PFSK-1 (cell line): ENCODE data around the gene SHH.

ENCODE experiments used
- FOXP2 ChIP-seq: optimal IDR thresholded peaks from 2 replicates; pipeline ENCODE3; 2011; ENCODE audit warnings: borderline replicate concordance, control low read depth, inconsistent platforms; ENCODE audit not compliant: insufficient read depth; ENCODE audit errors: extremely low read length, extremely low read depth
- POLR2AphosphoS5 ChIP-seq: IDR thresholded peaks from 2 replicates; pipeline ENCODE4 v1.6.1; 2012; ENCODE audit warnings: low read depth, mild to moderate bottlenecking, control low read depth, low read length, moderate library complexity
- SIN3A ChIP-seq: IDR thresholded peaks from 2 replicates; pipeline ENCODE4 v1.6.1; 2012; ENCODE audit warnings: mild to moderate bottlenecking, low read length, moderate library complexity, borderline replicate concordance; ENCODE audit not compliant: insufficient read depth
- TAF1 ChIP-seq: IDR thresholded peaks from 2 replicates; pipeline ENCODE4 v1.6.1; 2012; ENCODE audit warnings: low read length, control low read depth, borderline replicate concordance; ENCODE audit not compliant: insufficient read depth
- TF ChIP-seq, protein P1 (sequence below), 2 experiments: IDR thresholded peaks; 2 replicates each; pipeline versions ENCODE4 v1.6.1 to v1.8.0; 2011 to 2012; ENCODE audit warnings: low read depth in 2 of 2, low read length in 2 of 2, control low read depth in 1 of 2, inconsistent platforms in 1 of 2, mild to moderate bottlenecking in 1 of 2, moderate library complexity in 1 of 2; ENCODE audit not compliant: insufficient read depth in 1 of 2

DNA sequence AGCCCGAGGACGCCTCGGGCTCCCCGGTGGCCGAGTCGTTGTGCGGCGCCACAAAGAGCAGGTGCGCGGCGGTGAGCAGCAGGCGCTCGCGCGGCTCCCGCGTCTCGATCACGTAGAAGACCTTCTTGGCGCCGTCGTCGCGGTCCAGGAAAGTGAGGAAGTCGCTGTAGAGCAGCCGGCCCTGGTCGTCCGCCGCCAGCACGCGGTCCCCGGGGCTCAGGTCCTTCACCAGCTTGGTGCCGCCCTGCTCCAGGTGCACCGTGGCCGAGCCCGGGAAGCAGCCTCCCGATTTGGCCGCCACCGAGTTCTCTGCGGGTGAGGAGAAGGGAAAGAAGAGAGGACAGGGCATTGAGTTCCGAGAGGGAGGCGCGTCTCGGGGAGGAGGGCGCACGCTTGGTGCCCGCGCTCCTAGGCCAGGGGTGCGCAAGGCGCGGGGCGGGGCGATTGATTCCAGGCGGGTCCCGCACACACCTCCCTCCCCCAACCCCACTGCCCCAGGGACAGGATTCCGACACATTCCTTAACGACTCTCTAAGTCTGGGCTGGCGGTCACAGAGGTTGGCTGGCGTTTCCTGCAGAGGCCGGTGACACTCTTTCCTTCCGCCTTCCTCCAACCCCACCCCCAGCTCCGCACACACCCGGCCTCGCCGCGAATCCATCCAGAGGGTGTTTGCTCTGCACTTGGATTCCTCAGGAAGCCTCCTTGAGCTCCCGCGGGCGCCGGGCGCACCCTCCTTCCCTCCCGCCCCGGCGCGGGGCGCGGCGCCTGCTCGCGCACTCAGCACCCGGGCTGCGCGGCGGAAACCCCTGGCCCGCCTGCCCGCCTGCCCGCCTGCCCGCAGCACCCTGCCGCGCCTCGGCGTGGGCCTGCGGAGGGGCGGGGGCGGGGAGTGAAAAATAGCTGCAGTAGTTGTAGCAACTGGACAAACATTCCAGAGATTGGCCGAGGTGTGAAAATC, 8.6 kb downstream of the SHH start:
- TF ChIP-seq, protein P1, sequence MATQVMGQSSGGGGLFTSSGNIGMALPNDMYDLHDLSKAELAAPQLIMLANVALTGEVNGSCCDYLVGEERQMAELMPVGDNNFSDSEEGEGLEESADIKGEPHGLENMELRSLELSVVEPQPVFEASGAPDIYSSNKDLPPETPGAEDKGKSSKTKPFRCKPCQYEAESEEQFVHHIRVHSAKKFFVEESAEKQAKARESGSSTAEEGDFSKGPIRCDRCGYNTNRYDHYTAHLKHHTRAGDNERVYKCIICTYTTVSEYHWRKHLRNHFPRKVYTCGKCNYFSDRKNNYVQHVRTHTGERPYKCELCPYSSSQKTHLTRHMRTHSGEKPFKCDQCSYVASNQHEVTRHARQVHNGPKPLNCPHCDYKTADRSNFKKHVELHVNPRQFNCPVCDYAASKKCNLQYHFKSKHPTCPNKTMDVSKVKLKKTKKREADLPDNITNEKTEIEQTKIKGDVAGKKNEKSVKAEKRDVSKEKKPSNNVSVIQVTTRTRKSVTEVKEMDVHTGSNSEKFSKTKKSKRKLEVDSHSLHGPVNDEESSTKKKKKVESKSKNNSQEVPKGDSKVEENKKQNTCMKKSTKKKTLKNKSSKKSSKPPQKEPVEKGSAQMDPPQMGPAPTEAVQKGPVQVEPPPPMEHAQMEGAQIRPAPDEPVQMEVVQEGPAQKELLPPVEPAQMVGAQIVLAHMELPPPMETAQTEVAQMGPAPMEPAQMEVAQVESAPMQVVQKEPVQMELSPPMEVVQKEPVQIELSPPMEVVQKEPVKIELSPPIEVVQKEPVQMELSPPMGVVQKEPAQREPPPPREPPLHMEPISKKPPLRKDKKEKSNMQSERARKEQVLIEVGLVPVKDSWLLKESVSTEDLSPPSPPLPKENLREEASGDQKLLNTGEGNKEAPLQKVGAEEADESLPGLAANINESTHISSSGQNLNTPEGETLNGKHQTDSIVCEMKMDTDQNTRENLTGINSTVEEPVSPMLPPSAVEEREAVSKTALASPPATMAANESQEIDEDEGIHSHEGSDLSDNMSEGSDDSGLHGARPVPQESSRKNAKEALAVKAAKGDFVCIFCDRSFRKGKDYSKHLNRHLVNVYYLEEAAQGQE (IDR thresholded peaks at IDR 0.05; ENCODE audit: insufficient read depth in 1 of 2, low read depth in 2 of 2, low read length in 2 of 2) = no peak
- TF ChIP-seq TAF1 = no peak
- TF ChIP-seq POLR2AphosphoS5 = no peak
- TF ChIP-seq SIN3A = no peak
- no peak for TF ChIP-seq FOXP2
